RWPE1 (cell line): ENCODE data around the gene NT5DC4.

Source experiments
- CTCF ChIA-PET: fragments of 350-600 bp; sonication (Branson Sonifier 250); formaldehyde crosslinking; extraction: SDS; loops from one replicate; lab custom pipeline; 2021; lab: Yijun Ruan, JAX
- POLR2A ChIA-PET: fragments of 400-600 bp; formaldehyde crosslinking; extraction: SDS; loops from one replicate; lab custom pipeline; 2020; ENCODE audit warnings: antibody characterized with exemption; ENCODE audit not compliant: low non-redundant PET; lab: Yijun Ruan, JAX
- DNase-seq: peaks from one replicate; pipeline ENCODE4 v3.0.0; 2012; ENCODE audit warnings: low spot score
- H3K27ac ChIP-seq: fragments of 450-650 bp; 2 replicates; pipeline ENCODE4 v1.5.1; 2017
- CTCF ChIP-seq: fragments of 450-650 bp; conservative IDR thresholded peaks from 2 replicates; pipeline ENCODE4 v1.5.1; 2017; ENCODE audit warnings: low read depth, mild to moderate bottlenecking

The NT5DC4 gene

GRCh38 chr2:112788653-112789052, 67.8 kb downstream of the NT5DC4 start:
- no peak for TF ChIP-seq CTCF
- CTCF ChIA-PET, result no interaction called here
- POLR2A ChIA-PET, result interaction anchor here (0.6 kb wide), 2 partner anchors 24 to 102 kb away, joined by 4 read pairs; no protein-coding TSS in a partner anchor
- H3K27ac ChIP-seq, result no peak overlapping the region
- DNase-seq, result no peak
